Measurements from ENCODE around the gene MS4A13. TPM values are rescaled to one million over a fixed set of nuclear protein-coding genes. Genes with fewer than 3 reads are reported as not detected.

MS4A13 gene, protein sequence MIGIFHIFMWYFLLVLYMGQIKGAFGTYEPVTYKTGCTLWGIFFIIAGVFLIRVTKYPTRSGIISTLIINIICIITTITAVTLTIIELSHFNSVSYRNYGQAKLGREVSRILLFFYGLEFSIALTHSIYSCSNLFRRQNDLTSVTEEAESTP
- not detected in 5 replicates for total RNA-seq (2022; extraction: Qiagen RNA extraction; ENCODE audit: low read depth)

DNA sequence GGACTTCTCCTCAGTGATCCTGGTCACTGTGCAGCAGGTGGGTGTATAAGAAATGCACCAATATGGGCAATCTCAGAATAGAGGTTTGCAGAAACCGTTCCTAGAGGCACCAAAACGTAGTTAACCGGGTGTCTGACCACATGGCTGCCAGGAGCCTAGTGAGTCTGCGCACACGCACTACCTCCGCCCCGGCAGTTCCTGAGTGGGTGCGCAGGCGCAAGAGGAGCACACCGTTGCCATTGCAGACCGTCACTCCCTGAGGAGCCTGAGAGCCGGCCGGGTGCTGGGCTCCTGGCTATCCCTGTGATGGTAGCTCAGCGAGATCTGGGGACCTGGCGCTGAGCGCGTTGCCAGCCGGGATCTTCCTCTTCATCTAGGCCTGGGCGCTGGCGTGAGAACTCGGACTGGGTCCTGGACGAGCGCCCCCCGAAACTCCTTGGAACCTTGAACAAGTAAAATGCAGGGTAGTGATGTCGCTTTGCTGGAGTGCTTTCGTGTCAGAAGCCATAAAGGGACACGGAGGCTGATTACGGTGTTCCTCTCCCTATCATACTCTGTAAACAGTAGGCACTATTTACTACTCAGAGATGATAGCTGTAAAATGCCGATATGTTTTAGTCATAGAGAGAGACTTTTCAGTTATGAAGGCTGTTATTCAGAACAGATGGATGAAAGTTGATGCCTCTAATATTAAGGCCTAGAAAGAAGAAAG lies at the start of gene MS4A13:
MS4A13 (plus strand) TSS at position 249 of the 712 bp plus-strand sequence. CDS start 2,692 bp downstream, outside the sequence.

DNA sequence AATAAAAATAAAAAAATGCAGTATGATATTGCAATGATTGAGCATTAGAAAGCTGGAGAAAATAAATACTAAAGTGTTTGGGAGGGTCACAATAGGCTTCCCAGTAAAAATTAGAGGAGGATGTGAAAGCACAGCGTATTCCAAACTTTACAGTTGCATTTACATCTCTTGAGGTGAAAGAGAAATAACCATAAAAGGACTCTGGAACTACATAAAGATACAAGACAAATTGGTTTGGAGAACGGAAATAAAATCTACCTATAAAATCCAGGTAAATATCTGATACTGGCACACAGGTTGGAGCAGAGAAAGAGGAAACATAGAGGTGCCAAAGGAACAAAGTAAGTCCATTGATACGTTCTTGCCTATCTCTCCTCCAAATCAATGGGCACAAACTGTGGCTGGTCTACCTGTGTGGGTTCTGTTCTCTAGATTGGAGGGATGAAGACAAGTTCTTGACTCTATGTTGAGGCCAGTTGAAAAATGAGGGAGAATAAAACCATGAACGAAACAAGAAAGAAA lies 22.6 kb upstream of the MS4A13 start, which contains the start of gene MS4A12:
MS4A12 (plus strand) TSS at position 291 of the 522 bp plus-strand sequence. CDS start 4,541 bp downstream, outside the sequence.

Other genes starting within 250 kb of the MS4A13 start
- not detected in 5 replicates for gene MS4A4A, start 234.7 kb upstream of the MS4A13 start, total RNA-seq (2022; extraction: Qiagen RNA extraction; ENCODE audit: low read depth)
- not detected in 5 replicates for gene MS4A6E, start 188.1 kb upstream of the MS4A13 start, total RNA-seq (2022; extraction: Qiagen RNA extraction; ENCODE audit: low read depth)
- not detected in 5 replicates for gene MS4A7, start 136.9 kb upstream of the MS4A13 start, total RNA-seq (2022; extraction: Qiagen RNA extraction; ENCODE audit: low read depth)
- gene MS4A14, start 118.9 kb upstream of the MS4A13 start, total RNA-seq (2022; extraction: Qiagen RNA extraction; ENCODE audit: low read depth), result not detected in 5 replicates
- gene MS4A5, start 85.8 kb upstream of the MS4A13 start, total RNA-seq (2022; extraction: Qiagen RNA extraction; ENCODE audit: low read depth), result not detected in 5 replicates
- not detected in 5 replicates for gene MS4A1, start 59.5 kb upstream of the MS4A13 start, total RNA-seq (2022; extraction: Qiagen RNA extraction; ENCODE audit: low read depth)
- not detected in 5 replicates for gene MS4A12, start 22.6 kb upstream of the MS4A13 start, total RNA-seq (2022; extraction: Qiagen RNA extraction; ENCODE audit: low read depth)
- not detected in 5 replicates for gene MS4A8, start 184.2 kb downstream of the MS4A13 start, total RNA-seq (2022; extraction: Qiagen RNA extraction; ENCODE audit: low read depth)
- not detected in 5 replicates for gene MS4A18, start 209.3 kb downstream of the MS4A13 start, total RNA-seq (2022; extraction: Qiagen RNA extraction; ENCODE audit: low read depth)
- not detected in 5 replicates for gene MS4A15, start 241.5 kb downstream of the MS4A13 start, total RNA-seq (2022; extraction: Qiagen RNA extraction; ENCODE audit: low read depth)